Measurements from ENCODE around the gene ARSG.
"Not testable (repeated sequence)": the region's sequence is repeated elsewhere in the genome, so short reads cannot be mapped to it uniquely, and the experiment has no call there.

ARSG gene

GRCh38 chr17:68327823-68328557, 36.7 kb downstream of the ARSG start:
- no peak for DNase-seq (ENCODE audit: low spot score)
- no peak for FAIRE-seq

- no peak for FAIRE-seq
Measured at GRCh38 chr17:68328676-68329075, 37.4 kb downstream of the ARSG start.

GRCh38 chr17:68329331-68329730, 38.0 kb downstream of the ARSG start:
- DNase-seq (ENCODE audit: low spot score) = no peak
- FAIRE-seq = no peak

More at GRCh38 chr17:68328676-68329075, 37.4 kb downstream of the ARSG start:
- no peak for DNase-seq (ENCODE audit: low spot score)

GRCh38 chr17:68331932-68332331, 40.6 kb downstream of the ARSG start:
- not testable (repeated sequence) for DNase-seq (ENCODE audit: low spot score); FAIRE-seq

GRCh38 chr17:68334393-68334792, 43.1 kb downstream of the ARSG start:
- no peak for DNase-seq (ENCODE audit: low spot score)
- no peak for FAIRE-seq

- DNase-seq (ENCODE audit: low spot score) (no peak), FAIRE-seq (no peak)
Measured at GRCh38 chr17:68341482-68341881, 50.2 kb downstream of the ARSG start.

- DNase-seq (ENCODE audit: low spot score) (no peak), FAIRE-seq (no peak)
Measured at GRCh38 chr17:68343976-68344375, 52.7 kb downstream of the ARSG start.

- FAIRE-seq (no peak), DNase-seq (ENCODE audit: low spot score) (no peak)
Measured at GRCh38 chr17:68344701-68345136, 53.4 kb downstream of the ARSG start.

- DNase-seq (ENCODE audit: low spot score) (no peak), FAIRE-seq (no peak)
Measured at GRCh38 chr17:68346448-68346847, 55.2 kb downstream of the ARSG start.

GRCh38 chr17:68347380-68347779, 56.1 kb downstream of the ARSG start:
- DNase-seq (ENCODE audit: low spot score) (no peak), FAIRE-seq (no peak)

GRCh38 chr17:68349157-68349556, 57.9 kb downstream of the ARSG start:
- FAIRE-seq = no peak

GRCh38 chr17:68351395-68351794, 60.1 kb downstream of the ARSG start:
- DNase-seq (ENCODE audit: low spot score) (no peak), FAIRE-seq (no peak)

More at GRCh38 chr17:68349157-68349556, 57.9 kb downstream of the ARSG start:
- no peak for DNase-seq (ENCODE audit: low spot score)

GRCh38 chr17:68352041-68352440, 60.7 kb downstream of the ARSG start:
- DNase-seq (ENCODE audit: low spot score) (no peak), FAIRE-seq (no peak)

GRCh38 chr17:68352671-68353070, 61.4 kb downstream of the ARSG start:
- not testable (repeated sequence) for DNase-seq (ENCODE audit: low spot score); FAIRE-seq

- DNase-seq (ENCODE audit: low spot score) = no peak
- FAIRE-seq = no peak
Measured at GRCh38 chr17:68353111-68353521, 61.8 kb downstream of the ARSG start.

- not testable (repeated sequence) for DNase-seq (ENCODE audit: low spot score); FAIRE-seq
Measured at GRCh38 chr17:68354311-68354710, 63.0 kb downstream of the ARSG start.

GRCh38 chr17:68355108-68355507, 63.8 kb downstream of the ARSG start:
- DNase-seq (ENCODE audit: low spot score); FAIRE-seq: not testable (repeated sequence)

- FAIRE-seq = no peak
- no peak for DNase-seq (ENCODE audit: low spot score)
Measured at GRCh38 chr17:68356520-68356919, 65.2 kb downstream of the ARSG start.

GRCh38 chr17:68356949-68357455, 65.7 kb downstream of the ARSG start:
- FAIRE-seq = no peak
- no peak for DNase-seq (ENCODE audit: low spot score)

- DNase-seq (ENCODE audit: low spot score) (no peak), FAIRE-seq (no peak)
Measured at GRCh38 chr17:68357886-68358285, 66.6 kb downstream of the ARSG start.

- DNase-seq (ENCODE audit: low spot score) (no peak), FAIRE-seq (no peak)
Measured at GRCh38 chr17:68359791-68360535, 68.7 kb downstream of the ARSG start.

- DNase-seq (ENCODE audit: low spot score) = no peak
- FAIRE-seq = no peak
Measured at GRCh38 chr17:68365469-68365868, 74.2 kb downstream of the ARSG start.

Measured in RCC 7860 (cell line).